Brain microvascular endothelial cell (primary cell): ENCODE data around the gene SYS1.
A peak's percentile ranks its signal among the peaks of the same experiment; 100 is the strongest.

Experiments used
- DNase-seq: peaks from one replicate; pipeline ENCODE4 v3.0.0-alpha.2; 2020
- H3K27ac ChIP-seq: fragments of 250-450 bp; sonication (Bioruptor Pico); 2 replicates; pipeline ENCODE4 v1.5.1; 2020; ENCODE audit warnings: mild to moderate bottlenecking, moderate library complexity
- H3K27me3 ChIP-seq: fragments of 250-450 bp; sonication (Bioruptor Pico); replicated peaks from 2 replicates; pipeline ENCODE4 v1.5.1; 2020; ENCODE audit warnings: mild to moderate bottlenecking
- H3K36me3 ChIP-seq: fragments of 250-450 bp; sonication (Bioruptor Pico); replicated peaks from 2 replicates; pipeline ENCODE4 v1.5.1; 2020; ENCODE audit warnings: mild to moderate bottlenecking
- H3K4me3 ChIP-seq: 2 replicates; pipeline ENCODE4 v1.5.1; 2011; ENCODE audit warnings: low read depth, mild to moderate bottlenecking, control low read depth, low read length, moderate library complexity
- in situ Hi-C: cut with HindIII; loops from 2 replicates; pipeline ENCODE4 v1.10.0; 2017; ENCODE audit warnings: low sequenced_read_pairs, low pct_ligation_motif_present
- TF ChIP-seq, protein P1 (sequence below): IDR thresholded peaks from 2 replicates; pipeline ENCODE4 v1.5.1; 2011; ENCODE audit warnings: low read depth, mild to moderate bottlenecking, moderate library complexity, low read length, control low read depth, inconsistent platforms; ENCODE audit errors: missing control alignments

Gene SYS1

DNA sequence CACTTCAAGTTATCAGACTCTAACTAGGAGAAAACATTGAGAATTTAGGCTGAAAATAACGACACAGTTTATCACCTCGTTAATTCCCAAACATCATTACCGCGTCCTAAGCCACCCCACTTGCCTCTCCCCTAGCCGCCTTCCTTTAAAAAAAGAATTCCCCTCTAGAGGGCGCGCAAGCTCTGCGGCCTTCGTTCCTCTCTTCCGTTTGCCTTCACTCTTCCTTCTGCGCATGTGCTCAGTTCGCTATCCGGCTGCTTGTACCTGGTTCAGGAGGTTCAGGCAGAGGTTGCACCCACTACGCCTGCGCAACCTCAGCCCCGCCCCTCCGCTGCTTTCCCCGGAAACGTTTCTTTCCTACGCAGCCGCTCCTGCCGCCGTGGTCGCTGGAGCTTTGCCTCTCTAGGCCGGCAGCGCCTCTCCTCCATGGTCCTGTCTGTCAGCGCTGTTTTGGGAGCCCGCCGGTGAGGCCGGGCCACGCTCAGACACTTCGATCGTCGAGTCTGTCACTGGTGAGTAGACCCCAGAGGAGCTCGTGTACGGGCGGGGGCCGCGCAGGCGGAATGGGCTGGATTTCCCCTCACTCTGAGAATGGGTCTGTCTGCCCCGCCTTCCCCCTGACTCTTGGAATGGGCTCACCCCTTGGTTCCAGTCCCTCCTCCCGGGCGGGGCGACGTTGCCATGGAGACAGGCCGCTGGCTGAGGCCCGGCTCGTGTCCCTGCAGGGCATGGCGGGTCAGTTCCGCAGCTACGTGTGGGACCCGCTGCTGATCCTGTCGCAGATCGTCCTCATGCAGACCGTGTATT, at the start of gene SYS1:
SYS1 (plus strand) TSS at position 353 of the 807 bp plus-strand sequence; CDS start at position 729, 376 bp downstream.
- no peaks in the 10 kb centered on the region for H3K27me3 ChIP-seq
- H3K4me3 ChIP-seq, result peak within 1 kb of the TSS; percentile 91
- peak within 1 kb of the TSS; percentile 96 for H3K27ac ChIP-seq
- TF ChIP-seq, protein P1, sequence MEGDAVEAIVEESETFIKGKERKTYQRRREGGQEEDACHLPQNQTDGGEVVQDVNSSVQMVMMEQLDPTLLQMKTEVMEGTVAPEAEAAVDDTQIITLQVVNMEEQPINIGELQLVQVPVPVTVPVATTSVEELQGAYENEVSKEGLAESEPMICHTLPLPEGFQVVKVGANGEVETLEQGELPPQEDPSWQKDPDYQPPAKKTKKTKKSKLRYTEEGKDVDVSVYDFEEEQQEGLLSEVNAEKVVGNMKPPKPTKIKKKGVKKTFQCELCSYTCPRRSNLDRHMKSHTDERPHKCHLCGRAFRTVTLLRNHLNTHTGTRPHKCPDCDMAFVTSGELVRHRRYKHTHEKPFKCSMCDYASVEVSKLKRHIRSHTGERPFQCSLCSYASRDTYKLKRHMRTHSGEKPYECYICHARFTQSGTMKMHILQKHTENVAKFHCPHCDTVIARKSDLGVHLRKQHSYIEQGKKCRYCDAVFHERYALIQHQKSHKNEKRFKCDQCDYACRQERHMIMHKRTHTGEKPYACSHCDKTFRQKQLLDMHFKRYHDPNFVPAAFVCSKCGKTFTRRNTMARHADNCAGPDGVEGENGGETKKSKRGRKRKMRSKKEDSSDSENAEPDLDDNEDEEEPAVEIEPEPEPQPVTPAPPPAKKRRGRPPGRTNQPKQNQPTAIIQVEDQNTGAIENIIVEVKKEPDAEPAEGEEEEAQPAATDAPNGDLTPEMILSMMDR, result peak; percentile 92
- peak; percentile 97 for DNase-seq
- in situ Hi-C loops, result no loop called here
- peaks cover 23% of the 10 kb centered on the region for H3K36me3 ChIP-seq

DNA sequence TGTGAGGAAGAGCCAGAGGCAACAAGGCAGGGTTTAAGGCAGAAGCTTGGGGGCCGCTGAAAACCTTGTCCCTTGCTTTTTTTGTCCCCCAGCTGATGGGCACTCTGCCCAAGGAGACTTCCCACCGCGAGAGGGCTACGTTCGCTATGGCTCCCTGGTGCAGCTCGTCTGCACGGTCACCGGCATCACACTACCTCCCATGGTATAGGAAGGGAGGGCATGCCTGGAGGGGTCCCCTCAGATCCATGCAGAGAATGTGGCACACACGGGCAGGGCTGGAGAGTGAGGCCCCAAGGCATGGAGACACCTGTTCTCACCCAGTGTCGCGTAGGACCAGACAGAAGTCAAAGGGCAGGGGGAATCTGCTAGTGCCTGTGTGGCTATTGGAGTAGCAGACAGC, 49.0 kb upstream of the SYS1 start:
- TF ChIP-seq, protein P1, result no peak
- Histone ChIP-seq H3K4me3 (no peak overlapping the region), H3K27ac (no peak overlapping the region), H3K36me3 (no peaks in the 10 kb centered on the region), H3K27me3 (peaks cover 19% of the 10 kb centered on the region)
- no peak for DNase-seq
- in situ Hi-C loops, result no loop called here

DNA sequence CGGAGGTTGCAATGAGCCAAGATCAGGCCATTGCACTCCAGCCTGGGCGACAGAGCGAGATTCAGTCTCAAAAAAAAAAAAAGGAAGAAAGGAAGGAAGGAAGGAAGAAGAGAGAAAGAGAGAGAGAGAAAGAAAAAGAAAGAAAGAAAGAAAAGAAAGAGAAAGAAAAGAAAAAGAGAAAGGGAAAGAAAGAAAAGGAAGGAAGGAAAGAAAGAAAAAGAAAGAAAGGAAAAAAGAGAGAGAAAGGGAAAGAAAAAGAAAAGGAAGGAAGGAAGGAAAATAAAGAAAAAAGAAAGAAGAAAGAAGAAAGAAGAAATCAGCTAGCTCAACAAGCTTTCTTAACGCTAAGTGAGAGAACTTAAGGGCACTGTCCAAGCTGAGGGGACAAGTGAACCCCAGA, 47.3 kb upstream of the SYS1 start:
- no peak for DNase-seq
- Histone ChIP-seq H3K4me3 (no peak overlapping the region), H3K27me3 (peaks cover 19% of the 10 kb centered on the region), H3K36me3 (no peaks in the 10 kb centered on the region), H3K27ac (no peak overlapping the region)
- TF ChIP-seq, protein P1, result no peak
- in situ Hi-C loops, result no loop called here

DNA sequence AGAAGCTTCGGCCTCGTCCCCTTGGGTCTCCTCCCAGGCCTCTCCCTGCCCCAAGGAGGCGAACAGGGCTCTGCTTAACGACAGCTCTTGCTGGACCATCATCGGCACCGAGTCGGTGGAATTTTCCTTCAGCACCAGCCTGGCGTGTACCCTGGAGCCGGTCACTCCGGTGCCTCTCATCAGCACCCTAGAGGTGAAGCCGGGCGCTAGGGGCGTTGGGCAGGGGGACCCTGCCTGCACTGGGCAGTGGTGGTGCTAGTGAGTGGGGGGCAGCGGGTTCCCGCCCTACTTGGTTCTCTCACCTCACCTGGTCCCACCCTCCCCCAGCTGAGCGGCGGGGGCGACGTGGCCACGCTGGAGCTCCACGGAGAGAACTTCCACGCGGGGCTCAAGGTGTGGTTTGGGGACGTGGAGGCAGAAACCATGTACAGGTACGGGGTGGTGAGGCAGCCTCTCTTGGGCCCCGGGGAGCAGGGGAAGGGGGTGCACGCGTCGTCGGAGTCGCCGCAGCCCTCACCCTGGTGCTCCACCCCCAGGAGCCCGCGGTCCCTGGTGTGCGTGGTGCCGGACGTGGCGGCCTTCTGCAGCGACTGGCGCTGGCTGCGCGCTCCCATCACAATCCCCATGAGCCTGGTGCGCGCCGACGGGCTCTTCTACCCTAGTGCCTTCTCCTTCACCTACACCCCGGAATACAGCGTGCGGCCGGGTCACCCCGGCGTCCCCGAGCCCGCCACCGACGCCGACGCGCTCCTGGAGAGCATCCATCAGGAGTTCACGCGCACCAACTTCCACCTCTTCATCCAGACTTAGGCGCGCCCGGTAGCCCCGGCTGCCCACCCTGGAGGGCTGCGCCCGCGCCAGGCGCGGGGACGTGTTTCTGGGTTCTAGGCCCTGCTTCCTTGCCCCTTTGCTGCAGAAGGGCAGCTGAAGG, 46.5 kb upstream of the SYS1 start:
- Histone ChIP-seq H3K27me3 (peaks cover 19% of the 10 kb centered on the region), H3K4me3 (no peak overlapping the region), H3K27ac (no peak overlapping the region), H3K36me3 (no peaks in the 10 kb centered on the region)
- in situ Hi-C loops, result no loop called here
- TF ChIP-seq, protein P1, result no peak
- DNase-seq, result no peak

DNA sequence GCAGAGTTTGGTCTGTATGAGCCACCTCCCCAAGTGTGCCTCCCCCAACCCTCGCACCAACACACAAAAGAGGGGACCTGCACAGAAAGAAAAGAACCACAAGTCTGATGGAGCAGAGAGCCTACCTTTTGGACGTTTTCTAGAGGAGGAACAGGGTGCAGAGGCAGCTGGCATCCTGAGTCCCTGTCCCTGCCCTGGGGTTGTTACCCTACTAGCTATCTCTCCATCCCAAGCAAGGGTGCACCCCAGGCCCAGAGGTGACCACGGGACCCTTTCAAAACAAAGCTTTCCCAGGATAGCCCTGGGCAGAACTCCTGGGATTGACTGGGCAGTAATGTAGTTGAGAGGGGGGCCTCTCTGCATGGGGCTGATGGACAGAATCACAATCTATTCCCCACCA, 45.1 kb upstream of the SYS1 start:
- Histone ChIP-seq H3K36me3 (no peaks in the 10 kb centered on the region), H3K27ac (no peak overlapping the region), H3K4me3 (no peak overlapping the region), H3K27me3 (peaks cover 19% of the 10 kb centered on the region)
- in situ Hi-C loops, result no loop called here
- DNase-seq, result no peak
- TF ChIP-seq, protein P1, result no peak
